Thoracic aorta (tissue), 2 donors: ENCODE data around the gene IGFBP6. TPM values are rescaled to one million over a fixed set of nuclear protein-coding genes. Genes with fewer than 3 reads are reported as not detected.

Experiments
- ATAC-seq: fragments of 150-250 bp; one replicate; pipeline ENCODE4 v1.8.0; 2017; ENCODE audit warnings: low read depth; ENCODE audit not compliant: insufficient number of reproducible peaks, low FRiP score
- DNase-seq: peaks from one replicate; pipeline ENCODE4 v3.0.0-alpha.2; 2020; ENCODE audit warnings: low spot score
- H3K27ac ChIP-seq, 2 donors: fragments of 200-600 bp; sonication (generic); 1 replicate in 1 of 2; 2 replicates in 1 of 2; pipeline ENCODE4 v1.5.1; 2016; ENCODE audit warnings: mild to moderate bottlenecking in 2 of 2, moderate library complexity in 2 of 2
- H3K27me3 ChIP-seq: fragments of 200-600 bp; sonication (generic); replicated peaks from 2 replicates; pipeline ENCODE4 v1.6.0; 2016; ENCODE audit warnings: mild to moderate bottlenecking; ENCODE audit not compliant: insufficient read depth
- H3K36me3 ChIP-seq: fragments of 200-600 bp; sonication (generic); one replicate; pipeline ENCODE4 v1.5.1; 2016
- H3K4me1 ChIP-seq, 2 donors: fragments of 200-600 bp; sonication (generic); 1 replicate in 1 of 2; 2 replicates in 1 of 2; pipeline versions ENCODE4 v1.5.1 to v1.6.0; 2016; ENCODE audit warnings: low read depth in 2 of 2, mild to moderate bottlenecking in 1 of 2; ENCODE audit not compliant: control insufficient read depth in 1 of 2
- H3K4me3 ChIP-seq: fragments of 200-600 bp; sonication (generic); 2 replicates; pipeline ENCODE4 v1.5.1; 2016; ENCODE audit warnings: mild to moderate bottlenecking
- H3K9me3 ChIP-seq: fragments of 200-600 bp; sonication (generic); 2 replicates; pipeline ENCODE4 v1.5.1; 2016
- total RNA-seq, 2 donors: library from RNA; depleted of rRNA; stranded (reverse); fragments of >200 nt; gene quantifications; one replicate each; pipeline versions ENCODE4 v1.1.0 to v1.2.3, GENCODE V29; 2016
- TF ChIP-seq, protein P1 (sequence below): fragments of 200-600 bp; sonication (generic); IDR thresholded peaks from one replicate; pipeline ENCODE4 v1.5.1; 2019; ENCODE audit warnings: antibody characterized with exemption

IGFBP6 gene
- total RNA-seq, 2 donors from 2014 or later, result 1,999 to 2,150 TPM

GRCh38 chr12:53131844-53132243, 34.4 kb downstream of the IGFBP6 start:
- Histone ChIP-seq H3K27me3 (no peaks in the 10 kb centered on the region), H3K36me3 (no peaks in the 10 kb centered on the region), H3K4me3 (no peak overlapping the region), H3K4me1 (peaks cover 0 to 8% of the 10 kb centered on the region in 2 donors), H3K27ac (no peak overlapping the region), H3K9me3 (peaks cover 6% of the 10 kb centered on the region)
- ATAC-seq, result no peak
- TF ChIP-seq, protein P1, sequence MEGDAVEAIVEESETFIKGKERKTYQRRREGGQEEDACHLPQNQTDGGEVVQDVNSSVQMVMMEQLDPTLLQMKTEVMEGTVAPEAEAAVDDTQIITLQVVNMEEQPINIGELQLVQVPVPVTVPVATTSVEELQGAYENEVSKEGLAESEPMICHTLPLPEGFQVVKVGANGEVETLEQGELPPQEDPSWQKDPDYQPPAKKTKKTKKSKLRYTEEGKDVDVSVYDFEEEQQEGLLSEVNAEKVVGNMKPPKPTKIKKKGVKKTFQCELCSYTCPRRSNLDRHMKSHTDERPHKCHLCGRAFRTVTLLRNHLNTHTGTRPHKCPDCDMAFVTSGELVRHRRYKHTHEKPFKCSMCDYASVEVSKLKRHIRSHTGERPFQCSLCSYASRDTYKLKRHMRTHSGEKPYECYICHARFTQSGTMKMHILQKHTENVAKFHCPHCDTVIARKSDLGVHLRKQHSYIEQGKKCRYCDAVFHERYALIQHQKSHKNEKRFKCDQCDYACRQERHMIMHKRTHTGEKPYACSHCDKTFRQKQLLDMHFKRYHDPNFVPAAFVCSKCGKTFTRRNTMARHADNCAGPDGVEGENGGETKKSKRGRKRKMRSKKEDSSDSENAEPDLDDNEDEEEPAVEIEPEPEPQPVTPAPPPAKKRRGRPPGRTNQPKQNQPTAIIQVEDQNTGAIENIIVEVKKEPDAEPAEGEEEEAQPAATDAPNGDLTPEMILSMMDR, result no peak
- no peak for DNase-seq

GRCh38 chr12:53133722-53134121, 36.3 kb downstream of the IGFBP6 start:
- no peaks in the 10 kb centered on the region for H3K36me3 ChIP-seq
- H3K9me3 ChIP-seq, result peaks cover 7% of the 10 kb centered on the region
- H3K27me3 ChIP-seq, result no peaks in the 10 kb centered on the region
- H3K4me1 ChIP-seq, result peaks cover 0 to 8% of the 10 kb centered on the region in 2 donors
- H3K27ac ChIP-seq, result no peak overlapping the region
- TF ChIP-seq, protein P1, result no peak
- DNase-seq (no peak), ATAC-seq (no peak)
- H3K4me3 ChIP-seq, result no peak overlapping the region

DNA sequence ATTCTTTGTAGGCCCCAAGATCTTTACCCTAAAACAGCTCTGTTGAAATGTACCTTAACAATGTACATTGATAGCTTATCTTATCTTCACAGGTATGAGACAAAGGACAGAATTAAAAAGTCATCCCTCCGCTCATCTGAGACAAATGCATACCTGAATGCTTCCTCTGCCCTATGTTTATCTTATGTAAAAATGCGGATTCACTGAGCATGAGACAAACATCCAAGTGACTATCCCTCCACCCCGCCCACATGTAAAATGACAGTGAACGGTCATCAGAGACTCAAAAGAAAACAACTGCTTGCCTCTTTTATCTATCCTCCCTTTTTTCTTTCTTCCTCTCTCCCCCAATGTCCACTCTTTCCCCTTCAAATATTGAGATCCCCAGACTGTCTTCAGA, 45.9 kb downstream of the IGFBP6 start:
- no peak overlapping the region for H3K4me3 ChIP-seq
- no peaks in the 10 kb centered on the region for H3K27me3 ChIP-seq
- H3K9me3 ChIP-seq, result no peaks in the 10 kb centered on the region
- H3K27ac ChIP-seq, result no peak overlapping the region
- no peaks in the 10 kb centered on the region for H3K36me3 ChIP-seq
- DNase-seq (no peak), ATAC-seq (no peak)
- TF ChIP-seq, protein P1, result no peak
- H3K4me1 ChIP-seq, result peaks cover 0 to under 1% of the 10 kb centered on the region in 2 donors

- H3K4me1 ChIP-seq, result peaks cover 6 to 15% of the 10 kb centered on the region in 2 donors
- ATAC-seq, result no peak
- DNase-seq, result no peak
- no peaks in the 10 kb centered on the region for H3K27me3 ChIP-seq
- TF ChIP-seq, protein P1, result no peak
- H3K36me3 ChIP-seq, result no peaks in the 10 kb centered on the region
- H3K9me3 ChIP-seq, result no peaks in the 10 kb centered on the region
- H3K4me3 ChIP-seq, result no peak overlapping the region
- H3K27ac ChIP-seq, result no peak overlapping the region
Observed at GRCh38 chr12:53145383-53146260, 48.2 kb downstream of the IGFBP6 start.

GRCh38 chr12:53147181-53147580, 49.7 kb downstream of the IGFBP6 start:
- Histone ChIP-seq H3K4me3 (no peak overlapping the region), H3K27me3 (no peaks in the 10 kb centered on the region), H3K9me3 (no peaks in the 10 kb centered on the region), H3K4me1 (peaks cover 6 to 15% of the 10 kb centered on the region in 2 donors), H3K27ac (no peak overlapping the region), H3K36me3 (no peaks in the 10 kb centered on the region)
- TF ChIP-seq, protein P1, result no peak
- ATAC-seq, result no peak
- no peak for DNase-seq
